Osteocyte (in vitro differentiated cells): ENCODE data around the gene CENPP. TPM values are rescaled to one million over a fixed set of nuclear protein-coding genes. Genes with fewer than 3 reads are reported as not detected.

ENCODE experiments used
- DNase-seq: peaks from one replicate; pipeline ENCODE4 v3.0.0; 2021; ENCODE audit warnings: mixed read lengths; ENCODE audit not compliant: unreplicated experiment; ENCODE audit errors: extremely low spot score
- H3K27ac Mint-ChIP-seq: one replicate; pipeline ENCODE4 v1.8.0; 2021; ENCODE audit warnings: mild to moderate bottlenecking, mixed read lengths; ENCODE audit not compliant: unreplicated experiment
- H3K27me3 Mint-ChIP-seq: one replicate; pipeline ENCODE4 v1.8.0; 2021; ENCODE audit warnings: mixed read lengths; ENCODE audit not compliant: unreplicated experiment
- H3K36me3 Mint-ChIP-seq: one replicate; pipeline ENCODE4 v1.8.0; 2021; ENCODE audit warnings: mixed read lengths; ENCODE audit not compliant: unreplicated experiment
- H3K4me1 Mint-ChIP-seq: one replicate; pipeline ENCODE4 v1.8.0; 2021; ENCODE audit warnings: mixed read lengths; ENCODE audit not compliant: unreplicated experiment
- H3K4me3 Mint-ChIP-seq: one replicate; pipeline ENCODE4 v1.8.0; 2021; ENCODE audit warnings: mild to moderate bottlenecking, moderate library complexity, mixed read lengths; ENCODE audit not compliant: unreplicated experiment
- H3K9me3 Mint-ChIP-seq: one replicate; pipeline ENCODE4 v1.8.0; 2021; ENCODE audit warnings: mixed read lengths; ENCODE audit not compliant: unreplicated experiment
- total RNA-seq: library from RNA; stranded (reverse); gene quantifications from 2 replicates; pipeline ENCODE4 v1.2.1, GENCODE V29; 2021
- TF ChIP-seq, protein P1 (sequence below): fragments of 200-600 bp; sonication (generic); IDR thresholded peaks from 2 replicates; pipeline ENCODE4 v1.5.0; 2021; ENCODE audit warnings: antibody characterized with exemption, mild to moderate bottlenecking, moderate library complexity

The CENPP gene
- total RNA-seq, 1 donor from 2014 or later, result 11.6 TPM

DNA sequence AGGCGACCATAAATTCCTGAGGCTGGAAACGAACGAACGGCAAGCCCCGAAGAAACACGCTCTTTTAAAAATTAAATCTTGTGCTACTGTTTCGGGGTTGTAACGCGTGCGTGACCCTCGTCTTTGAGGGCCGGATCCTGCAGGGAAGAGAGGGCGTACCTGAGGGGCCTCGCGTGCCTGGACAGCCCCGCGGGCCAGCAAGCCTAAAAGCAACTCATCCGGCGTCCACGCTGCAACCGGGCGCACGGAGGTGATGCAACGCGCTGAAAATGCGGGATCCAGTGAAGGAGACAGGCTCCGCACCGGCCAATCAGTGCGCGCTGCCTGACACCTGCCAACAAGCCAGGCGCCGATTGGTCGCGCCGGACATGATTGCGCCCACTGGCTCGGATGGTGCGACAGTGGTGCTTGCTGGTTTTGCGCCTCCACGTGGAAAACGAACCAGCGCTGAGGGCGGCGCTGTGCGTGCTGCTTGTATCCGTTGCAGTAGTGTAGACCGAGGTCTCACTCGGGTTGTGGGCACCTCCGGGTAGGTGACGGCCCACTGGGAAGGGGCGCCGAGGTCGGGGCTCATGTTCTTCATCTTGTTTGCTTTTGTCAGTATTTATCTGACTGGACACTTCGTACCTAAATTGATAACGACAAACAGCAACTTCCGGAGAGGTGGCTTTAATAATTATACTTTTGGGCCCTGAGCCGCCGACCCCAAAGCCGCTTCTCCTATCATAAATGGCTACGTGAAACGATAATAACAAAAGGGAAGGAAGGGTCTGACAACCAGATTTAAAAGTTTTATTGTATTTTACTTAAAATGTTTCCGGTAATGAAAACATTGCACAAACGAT, 32.1 kb upstream of the CENPP start, which contains the start of gene IARS1:
TSS of gene IARS1 (minus strand) at position 246 of the 845 bp plus-strand sequence. CDS start 4,278 bp downstream, outside the sequence.
- H3K4me3 Mint-ChIP-seq, result peak within 1 kb of the TSS; percentile 98
- TF ChIP-seq, protein P1, sequence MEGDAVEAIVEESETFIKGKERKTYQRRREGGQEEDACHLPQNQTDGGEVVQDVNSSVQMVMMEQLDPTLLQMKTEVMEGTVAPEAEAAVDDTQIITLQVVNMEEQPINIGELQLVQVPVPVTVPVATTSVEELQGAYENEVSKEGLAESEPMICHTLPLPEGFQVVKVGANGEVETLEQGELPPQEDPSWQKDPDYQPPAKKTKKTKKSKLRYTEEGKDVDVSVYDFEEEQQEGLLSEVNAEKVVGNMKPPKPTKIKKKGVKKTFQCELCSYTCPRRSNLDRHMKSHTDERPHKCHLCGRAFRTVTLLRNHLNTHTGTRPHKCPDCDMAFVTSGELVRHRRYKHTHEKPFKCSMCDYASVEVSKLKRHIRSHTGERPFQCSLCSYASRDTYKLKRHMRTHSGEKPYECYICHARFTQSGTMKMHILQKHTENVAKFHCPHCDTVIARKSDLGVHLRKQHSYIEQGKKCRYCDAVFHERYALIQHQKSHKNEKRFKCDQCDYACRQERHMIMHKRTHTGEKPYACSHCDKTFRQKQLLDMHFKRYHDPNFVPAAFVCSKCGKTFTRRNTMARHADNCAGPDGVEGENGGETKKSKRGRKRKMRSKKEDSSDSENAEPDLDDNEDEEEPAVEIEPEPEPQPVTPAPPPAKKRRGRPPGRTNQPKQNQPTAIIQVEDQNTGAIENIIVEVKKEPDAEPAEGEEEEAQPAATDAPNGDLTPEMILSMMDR, result peak; percentile 45
- peaks cover 43% of the 10 kb centered on the region for H3K4me1 Mint-ChIP-seq
- no peaks in the 10 kb centered on the region for H3K27me3 Mint-ChIP-seq
- H3K36me3 Mint-ChIP-seq, result peaks cover 28% of the 10 kb centered on the region
- H3K9me3 Mint-ChIP-seq, result no peaks in the 10 kb centered on the region
- H3K27ac Mint-ChIP-seq, result peak within 1 kb of the TSS; percentile 99
- DNase-seq, result peak; percentile 100

DNA sequence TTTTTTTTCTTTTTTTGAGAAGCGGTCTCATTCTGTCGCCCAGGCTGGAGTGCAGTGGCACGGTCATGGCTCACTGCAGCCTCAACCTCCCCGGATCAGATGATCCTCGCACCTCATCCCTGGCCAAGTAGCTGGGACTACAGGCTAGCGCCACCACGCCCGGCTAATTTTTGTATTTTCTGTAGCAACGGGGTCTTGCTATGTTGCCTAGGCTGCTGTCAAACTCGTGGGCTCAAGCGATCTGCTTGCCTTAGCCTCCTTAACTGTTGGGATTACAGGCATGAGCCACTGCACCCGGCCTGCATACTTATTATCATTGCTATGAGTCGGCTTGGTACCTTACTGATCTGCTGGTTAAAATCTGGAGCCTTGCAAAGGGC, 31.5 kb upstream of the CENPP start:
- no peak for DNase-seq
- TF ChIP-seq, protein P1, result no peak
- Mint-ChIP-seq H3K27ac (peak overlapping the region; percentile 99), H3K4me3 (peak overlapping the region; percentile 98), H3K4me1 (peaks cover 43% of the 10 kb centered on the region), H3K9me3 (no peaks in the 10 kb centered on the region), H3K36me3 (peaks cover 33% of the 10 kb centered on the region), H3K27me3 (no peaks in the 10 kb centered on the region)

DNA sequence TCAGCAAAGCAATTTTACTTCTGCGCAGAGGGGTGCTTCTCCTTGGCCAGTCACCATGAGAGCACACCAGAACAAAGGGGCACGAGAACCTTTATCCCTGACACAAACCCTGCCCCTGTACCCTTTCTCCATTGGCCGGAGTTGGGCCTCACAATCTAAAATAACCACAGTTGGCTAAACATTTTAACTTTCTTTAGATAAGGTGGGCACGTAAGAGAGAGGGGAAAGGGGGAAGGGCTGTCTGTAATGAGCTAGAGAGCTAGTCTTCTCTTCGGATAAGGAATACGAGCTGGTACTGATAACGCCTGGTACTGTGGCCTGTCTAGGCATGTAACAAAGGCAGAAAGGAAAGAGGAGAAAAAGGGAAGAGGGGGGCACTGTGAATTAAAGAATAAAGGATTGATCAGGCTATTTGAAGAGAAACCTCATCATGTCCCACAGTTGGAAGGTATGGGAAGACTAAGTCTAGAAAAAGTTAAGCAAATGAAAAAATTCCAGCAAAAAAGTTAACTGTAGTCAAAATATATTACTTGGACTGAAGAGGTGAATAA, 30.4 kb upstream of the CENPP start:
- TF ChIP-seq, protein P1, result no peak
- Mint-ChIP-seq H3K9me3 (no peaks in the 10 kb centered on the region), H3K27ac (peak overlapping the region; percentile 42), H3K4me1 (peaks cover 42% of the 10 kb centered on the region), H3K4me3 (peak overlapping the region; percentile 1), H3K36me3 (peaks cover 33% of the 10 kb centered on the region), H3K27me3 (no peaks in the 10 kb centered on the region)
- DNase-seq, result no peak

DNA sequence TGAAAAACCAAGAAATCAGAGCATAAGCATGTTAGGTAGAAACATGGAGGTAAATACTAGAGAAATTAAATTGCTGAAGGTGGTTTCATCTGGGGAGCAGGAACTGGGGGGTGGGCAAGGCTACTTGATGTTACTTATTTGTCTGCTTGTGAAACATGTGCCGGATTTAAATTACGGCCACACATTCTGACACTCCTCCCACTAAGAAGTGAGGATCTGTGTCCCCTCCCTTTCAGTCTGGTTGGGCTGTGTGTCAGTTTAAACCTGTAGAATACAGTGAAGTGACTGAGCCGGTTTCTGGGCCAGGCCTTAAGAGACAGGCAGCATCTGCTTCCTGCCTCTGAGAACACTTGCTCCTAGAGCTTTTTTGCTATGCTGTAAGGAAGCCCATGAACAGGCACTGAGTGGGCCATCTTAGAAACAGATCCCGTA, 29.9 kb upstream of the CENPP start:
- TF ChIP-seq, protein P1, result no peak

DNA sequence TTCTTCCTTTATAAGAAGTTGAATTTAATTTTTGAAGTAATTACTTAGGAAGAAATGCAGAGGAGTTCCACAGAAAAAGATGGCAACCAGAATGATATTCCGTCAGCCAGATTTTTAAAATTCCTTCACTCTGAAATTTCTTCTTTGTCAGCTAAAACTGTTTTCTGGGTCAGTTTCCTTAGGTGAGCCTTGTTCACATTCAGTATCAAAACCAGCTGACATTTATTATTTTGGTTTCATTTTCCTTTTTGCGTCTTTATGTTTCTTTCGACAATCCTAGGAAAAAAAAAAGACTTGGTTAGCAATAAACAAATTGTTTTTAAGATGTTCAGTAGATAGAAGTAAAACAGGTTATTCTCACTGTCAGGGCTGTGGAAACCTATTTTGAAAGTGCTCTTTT, 28.1 kb upstream of the CENPP start:
- Mint-ChIP-seq H3K9me3 (no peaks in the 10 kb centered on the region), H3K27ac (no peak overlapping the region), H3K4me1 (peaks cover 20% of the 10 kb centered on the region), H3K4me3 (no peak overlapping the region), H3K36me3 (peaks cover 43% of the 10 kb centered on the region), H3K27me3 (no peaks in the 10 kb centered on the region)
- TF ChIP-seq, protein P1, result no peak
- no peak for DNase-seq

More for the DNA sequence above, 29.9 kb upstream of the CENPP start:
- Mint-ChIP-seq H3K27me3 (no peaks in the 10 kb centered on the region), H3K4me1 (peaks cover 38% of the 10 kb centered on the region), H3K27ac (peak overlapping the region; percentile 42), H3K36me3 (peaks cover 33% of the 10 kb centered on the region), H3K4me3 (no peak overlapping the region), H3K9me3 (no peaks in the 10 kb centered on the region)
- DNase-seq, result no peak
